K562 (cell line): ENCODE results near the gene CLEC12A. TPM values are rescaled to one million over a fixed set of nuclear protein-coding genes. Genes with fewer than 3 reads are reported as not detected.

Experiments
- ATAC-seq: fragments of 200-7000 bp; cut with Tn5 transposase; 3 replicates; pipeline ENCODE4 v1.9.1; 2020; ENCODE audit warnings: moderate library complexity
- BruUV-seq: library from RNA; stranded (reverse); fragments of 400-500 nt; replicated peaks from 2 replicates; lab custom pipeline; 2021; lab: Mats Ljungman, UMichigan
- CTCF ChIA-PET: fragments of 300-600 bp; formaldehyde crosslinking; extraction: SDS; loops from one replicate; lab custom pipeline; 2021; ENCODE audit warnings: low intra/inter-chr PET ratio; lab: Yijun Ruan, JAX
- POLR2A ChIA-PET: fragments of 300-600, 350-650 bp; sonication (Branson Sonifier 250); formaldehyde crosslinking; extraction: SDS; loops from one replicate; lab custom pipeline; 2021; ENCODE audit warnings: antibody characterized with exemption, inconsistent platforms; lab: Yijun Ruan, JAX
- DNase-seq, 4 experiments: peaks; one replicate each; pipeline versions ENCODE4 v3.0.0 to v3.0.0-alpha.2; 2011 to 2018; ENCODE audit warnings: low spot score in 3 of 4, mixed read lengths in 3 of 4; ENCODE audit errors: extremely low read depth in 1 of 4
- FAIRE-seq: peaks from 2 replicates; lab custom pipeline; 2011; peaks lifted over from hg19 to GRCh38; lab: Jason Lieb, UNC
- H2AFZ ChIP-seq: 2 replicates; pipeline ENCODE4 v1.6.0; 2011; ENCODE audit warnings: low read depth, low read length, control low read depth, inconsistent platforms
- H3K27ac ChIP-seq: fragments of 200-600 bp; 3 replicates; pipeline ENCODE4 v1.8.0; 2011; ENCODE audit warnings: low read depth, mild to moderate bottlenecking, control low read depth, inconsistent platforms, low read length, moderate library complexity, mixed read lengths; ENCODE audit errors: extremely low read depth
- H3K27me3 ChIP-seq, 2 experiments: fragments of 300-600 bp in 1 of 2; 2 replicates in 1 of 2; 3 replicates in 1 of 2; pipeline versions ENCODE4 v1.6.0 to v1.8.0; 2011; ENCODE audit warnings: inconsistent platforms in 2 of 2, low read length in 2 of 2, mild to moderate bottlenecking in 1 of 2, mixed read lengths in 1 of 2, moderate library complexity in 1 of 2; ENCODE audit not compliant: control insufficient read depth in 2 of 2, insufficient read depth in 2 of 2
- H3K36me3 ChIP-seq: fragments of 300-600 bp; 3 replicates; pipeline ENCODE4 v1.8.0; 2011; ENCODE audit warnings: mild to moderate bottlenecking, low read length, inconsistent platforms; ENCODE audit not compliant: control insufficient read depth, insufficient read depth
- H3K4me1 ChIP-seq, 2 experiments: fragments of 200-600 bp in 1 of 2; replicated peaks in 1 of 2; 2 replicates in 1 of 2; 3 replicates in 1 of 2; pipeline versions ENCODE4 v1.5.1 to v1.8.0; 2011; ENCODE audit warnings: inconsistent platforms in 2 of 2, low read length in 2 of 2, mild to moderate bottlenecking in 1 of 2, mixed read lengths in 1 of 2, moderate library complexity in 1 of 2; ENCODE audit not compliant: control insufficient read depth in 2 of 2, insufficient read depth in 2 of 2
- H3K4me2 ChIP-seq: 2 replicates; pipeline ENCODE4 v1.6.1; 2011; ENCODE audit warnings: low read length, control low read depth, inconsistent platforms, mixed read lengths; ENCODE audit not compliant: insufficient read depth
- H3K4me3 ChIP-seq: fragments of 200-600 bp; sonication (generic), shearing (Covaris generic); 2 replicates; pipeline ENCODE4 v1.5.1; 2016; ENCODE audit warnings: control low read depth, inconsistent platforms
- H3K79me2 ChIP-seq: fragments of 200-600 bp; 3 replicates; pipeline ENCODE4 v1.8.0; 2011; ENCODE audit warnings: low read length, inconsistent platforms; ENCODE audit not compliant: control insufficient read depth, insufficient read depth
- H3K9ac ChIP-seq, 2 experiments: 2 replicates each; pipeline versions ENCODE4 v1.6.0 to v1.6.1; 2011; ENCODE audit warnings: low read depth in 2 of 2, low read length in 2 of 2, control low read depth in 1 of 2, inconsistent platforms in 1 of 2, mild to moderate bottlenecking in 1 of 2, mixed read lengths in 1 of 2; ENCODE audit not compliant: insufficient read depth in 1 of 2
- H3K9me1 ChIP-seq: one replicate; pipeline ENCODE4 v1.6.0; 2011; ENCODE audit warnings: inconsistent platforms, mild to moderate bottlenecking, low read length, moderate library complexity; ENCODE audit not compliant: control insufficient read depth, insufficient read depth
- H3K9me3 ChIP-seq: replicated peaks from 2 replicates; pipeline ENCODE4 v1.5.1; 2011; ENCODE audit warnings: low read depth, low read length, inconsistent platforms; ENCODE audit not compliant: control insufficient read depth, insufficient read depth
- H4K20me1 ChIP-seq: replicated peaks from 2 replicates; pipeline ENCODE4 v1.6.1; 2011; ENCODE audit warnings: low read length, inconsistent platforms, mixed read lengths; ENCODE audit not compliant: control insufficient read depth, insufficient read depth
- DIDO1 ChIP-seq: fragments of 450-650 bp; IDR thresholded peaks from 2 replicates; pipeline ENCODE4 v1.6.1; 2016; ENCODE audit warnings: low read depth, missing biosample characterization, missing genetic modification characterization
- MBD2 ChIP-seq: sonication (generic); IDR thresholded peaks from 2 replicates; pipeline ENCODE4 v1.6.1; 2016; ENCODE audit warnings: low read depth, borderline replicate concordance
- MEF2A ChIP-seq: IDR thresholded peaks from 2 replicates; pipeline ENCODE4 v1.6.1; 2011; ENCODE audit warnings: low read depth, mild to moderate bottlenecking, low read length, moderate library complexity; ENCODE audit not compliant: control insufficient read depth
- NR4A1 ChIP-seq, 2 experiments: fragments of 250-450 bp in 1 of 2; fragments of 450-650 bp in 1 of 2; sonication (Bioruptor Pico) in 1 of 2; IDR thresholded peaks; 2 replicates each; pipeline versions ENCODE4 v1.4.0 to v1.6.1; 2016 to 2020; ENCODE audit warnings: mild to moderate bottlenecking in 2 of 2, missing compliant biosample characterization in 1 of 2, missing genetic modification characterization in 1 of 2, moderate library complexity in 1 of 2
- PREB ChIP-seq: sonication (generic); formaldehyde crosslinking; IDR thresholded peaks from 2 replicates; pipeline ENCODE4 v1.8.1; 2023; ENCODE audit warnings: mild to moderate bottlenecking, missing genetic modification reagents
- SIN3B ChIP-seq: fragments of 450-650 bp; IDR thresholded peaks from 2 replicates; pipeline ENCODE4 v1.6.1; 2017; ENCODE audit warnings: low read depth, mild to moderate bottlenecking, moderate library complexity
- SREBF1 ChIP-seq: fragments of 150-350 bp; IDR thresholded peaks from 2 replicates; pipeline ENCODE4 v1.6.1; 2014; ENCODE audit warnings: antibody characterized with exemption, low read depth, low read length, borderline replicate concordance
- SRSF1 ChIP-seq: fragments of 200-400 bp; formaldehyde crosslinking; IDR thresholded peaks from 2 replicates; pipeline ENCODE4 v1.6.1; 2017; ENCODE audit warnings: mild to moderate bottlenecking, low read depth, low read length, moderate library complexity
- ZBED1 ChIP-seq: IDR thresholded peaks from 2 replicates; pipeline ENCODE4 v1.6.1; 2014
- ZNF121 ChIP-seq: sonication (generic); formaldehyde crosslinking; conservative IDR thresholded peaks from 2 replicates; pipeline ENCODE4 v1.8.0; 2022; ENCODE audit warnings: missing genetic modification reagents
- ZNF175 ChIP-seq: fragments of 200-800 bp; sonication (Bioruptor generic); IDR thresholded peaks from 2 replicates; pipeline ENCODE4 v1.6.1; 2016; ENCODE audit warnings: low read depth, mild to moderate bottlenecking, missing genetic modification characterization, missing compliant biosample characterization
- ZNF253 ChIP-seq: fragments of 250-450 bp; sonication (Bioruptor Pico); conservative IDR thresholded peaks from 2 replicates; pipeline ENCODE4 v1.6.1; 2021; ENCODE audit warnings: mild to moderate bottlenecking
- WGBS: fragments of 100-300 bp; shearing (Covaris generic); methylation state at CpG from one replicate; pipeline ENCODE4 v1.1.6; 2016; ENCODE audit warnings: low coverage, mixed read lengths; ENCODE audit not compliant: insufficient coverage; ENCODE audit errors: missing lambda C conversion rate; 5-methylcytosine and 5-hydroxymethylcytosine counted together
- in situ Hi-C: fragments of 300-500 bp; cut with MboI; formaldehyde crosslinking; loops from 4 replicates; pipeline ENCODE4 v1.15.0; 2018; ENCODE audit warnings: inconsistent platforms, mixed read lengths
- intact Hi-C: fragments of 100-400 bp; cut with micrococcal nuclease; formaldehyde crosslinking; loops from 2 replicates; pipeline ENCODE4 v1.14.2; 2022
- polyA plus RNA-seq, 8 experiments: library from polyadenylated mRNA; depleted of rRNA in 4 of 8; stranded (reverse) in 5 of 8; unstranded in 3 of 8; fragments of >200 nt; fragmentation: Nextera tagmentation in 2 of 8; fragmentation: Illumina TruSeq in 1 of 8; extraction: Ambion mirVana in 2 of 8; extraction: Trizol in 1 of 8; gene quantifications; 2 replicates each; pipeline versions ENCODE4 v1.2.1 to v1.2.3, GENCODE V29; 2011 to 2014; ENCODE audit warnings: inconsistent platforms in 1 of 8, missing spikeins in 1 of 8
- total RNA-seq, 7 experiments: library from RNA; depleted of rRNA in 6 of 7; stranded (reverse); fragments of >200 nt in 6 of 7; fragmentation: Illumina TruSeq in 2 of 7; extraction: Trizol in 2 of 7; gene quantifications; 2 replicates each; pipeline versions ENCODE4 v1.2.1 to v1.2.3, GENCODE V29; 2011 to 2021; ENCODE audit warnings: low replicate concordance in 1 of 7
- TF ChIP-seq, protein P1 (sequence below): fragments of 150-350 bp; conservative IDR thresholded peaks from 2 replicates; pipeline ENCODE4 v1.6.1; 2014; ENCODE audit warnings: low read length

The CLEC12A gene
- total and polyA plus RNA-seq, 9 of the 15 experiments (the other 6 are each of a cell fraction or from before 2014, with no cell fraction given) = not detected

GRCh38 chr12:9961901-9962300 is 9.3 kb upstream of the CLEC12A start:
- Histone ChIP-seq H3K4me2 (no peak overlapping the region), H3K9ac (no peak overlapping the region), H3K79me2 (no peaks in the 10 kb centered on the region), H3K27me3 (no peaks in the 10 kb centered on the region), H3K27ac (no peak overlapping the region), H4K20me1 (no peaks in the 10 kb centered on the region), H3K4me1 (no peaks in the 10 kb centered on the region), H2AFZ (no peak overlapping the region), H3K9me1 (no peaks in the 10 kb centered on the region), H3K4me3 (no peak overlapping the region), H3K36me3 (no peaks in the 10 kb centered on the region), H3K9me3 (no peaks in the 10 kb centered on the region)
- ChIA-PET CTCF (interaction anchor here (0.7 kb wide), 1 partner anchor 140 kb away, joined by 3 read pairs; no protein-coding TSS in a partner anchor), POLR2A (no interaction called here)
- DNase-seq (no peak), FAIRE-seq (no peak), ATAC-seq (no peak)
- WGBS = 25% methylated on average over 2 of the region's 3 CpGs
- TF ChIP-seq ZNF121 (CRISPR knock-in tag) (no peak), SRSF1 (no peak), SREBF1 (no peak), PREB (no peak), NR4A1 (CRISPR knock-in tag; IDR thresholded peaks at IDR 0.05) (no peak), NR4A1 (tag; IDR thresholded peaks at IDR 0.05) (no peak), SIN3B (no peak), DIDO1 (tag) (no peak), MBD2 (no peak), ZNF175 (CRISPR knock-in tag) (no peak), ZNF253 (CRISPR knock-in tag) (no peak), MEF2A (no peak), ZBED1 (no peak)
- TF ChIP-seq, protein P1, sequence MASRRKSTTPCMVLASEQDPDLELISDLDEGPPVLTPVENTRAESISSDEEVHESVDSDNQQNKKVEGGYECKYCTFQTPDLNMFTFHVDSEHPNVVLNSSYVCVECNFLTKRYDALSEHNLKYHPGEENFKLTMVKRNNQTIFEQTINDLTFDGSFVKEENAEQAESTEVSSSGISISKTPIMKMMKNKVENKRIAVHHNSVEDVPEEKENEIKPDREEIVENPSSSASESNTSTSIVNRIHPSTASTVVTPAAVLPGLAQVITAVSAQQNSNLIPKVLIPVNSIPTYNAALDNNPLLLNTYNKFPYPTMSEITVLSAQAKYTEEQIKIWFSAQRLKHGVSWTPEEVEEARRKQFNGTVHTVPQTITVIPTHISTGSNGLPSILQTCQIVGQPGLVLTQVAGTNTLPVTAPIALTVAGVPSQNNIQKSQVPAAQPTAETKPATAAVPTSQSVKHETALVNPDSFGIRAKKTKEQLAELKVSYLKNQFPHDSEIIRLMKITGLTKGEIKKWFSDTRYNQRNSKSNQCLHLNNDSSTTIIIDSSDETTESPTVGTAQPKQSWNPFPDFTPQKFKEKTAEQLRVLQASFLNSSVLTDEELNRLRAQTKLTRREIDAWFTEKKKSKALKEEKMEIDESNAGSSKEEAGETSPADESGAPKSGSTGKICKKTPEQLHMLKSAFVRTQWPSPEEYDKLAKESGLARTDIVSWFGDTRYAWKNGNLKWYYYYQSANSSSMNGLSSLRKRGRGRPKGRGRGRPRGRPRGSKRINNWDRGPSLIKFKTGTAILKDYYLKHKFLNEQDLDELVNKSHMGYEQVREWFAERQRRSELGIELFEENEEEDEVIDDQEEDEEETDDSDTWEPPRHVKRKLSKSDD = no peak
- intact Hi-C loops (no loop called here), in situ Hi-C loops (no loop called here)
- BruUV-seq = no TSS peak
